Right ventricle myocardium inferior (tissue), 1 donor: ENCODE results near the gene PHKG1. TPM values are rescaled to one million over a fixed set of nuclear protein-coding genes. Genes with fewer than 3 reads are reported as not detected.
"Not testable (repeated sequence)": the region's sequence is repeated elsewhere in the genome, so short reads cannot be mapped to it uniquely, and the experiment has no call there.

Experiments used
- ATAC-seq: fragments of 200-7000 bp; cut with Tn5 transposase; one replicate; pipeline ENCODE4 v1.9.1; 2020; ENCODE audit warnings: mild to moderate bottlenecking, moderate library complexity
- DNase-seq: peaks from one replicate; pipeline ENCODE4 v3.0.0; 2021; ENCODE audit errors: missing footprints
- intact Hi-C: fragments of 100-400 bp; cut with DNase I; formaldehyde crosslinking; loops from one replicate; pipeline ENCODE4 v1.11.0; 2022
- total RNA-seq: library from RNA; stranded (reverse); fragmentation: NEBNext Ultra II Directional; extraction: Animal tissue kit (Norgen Biotek cat#: 25700); gene quantifications from one replicate; pipeline ENCODE4 v1.2.1, GENCODE V29; 2021
- donor health status: DM: no; HTN: yes; CAD: no; lungs with severe emphysema.

PHKG1 gene
- total RNA-seq, 1 donor from 2014 or later = 31.2 TPM

GRCh38 chr7:56051053-56051338 lies 41.8 kb downstream of the PHKG1 start:
- no peak for ATAC-seq
- intact Hi-C loops = loop anchor here (1.0 to 5.0 kb wide), 4 partner anchors 13 to 164 kb away; partner anchors contain the start of genes CHCHD2, SUMF2 and ZNF713
- DNase-seq = no peak

- ATAC-seq, intact Hi-C loops, DNase-seq: not testable (repeated sequence)
These were observed 44.0 kb downstream of the PHKG1 start for GRCh38 chr7:56048763-56049162.

- intact Hi-C loops = no loop called here
- ATAC-seq (no peak), DNase-seq (no peak)
These were observed 44.5 kb downstream of the PHKG1 start for GRCh38 chr7:56048245-56048644.

- intact Hi-C loops, DNase-seq, ATAC-seq: not testable (repeated sequence)
These were observed 45.2 kb downstream of the PHKG1 start for GRCh38 chr7:56047446-56048116.

GRCh38 chr7:56046721-56047445 lies 45.9 kb downstream of the PHKG1 start:
- intact Hi-C loops = no loop called here
- ATAC-seq (no peak), DNase-seq (no peak)

- ATAC-seq, intact Hi-C loops, DNase-seq: not testable (repeated sequence)
These were observed 47.0 kb downstream of the PHKG1 start for GRCh38 chr7:56045758-56046157.

- DNase-seq (no peak), ATAC-seq (no peak)
- intact Hi-C loops = no loop called here
These were observed 52.0 kb downstream of the PHKG1 start for GRCh38 chr7:56040730-56041129.

GRCh38 chr7:56033671-56034432 lies 58.9 kb downstream of the PHKG1 start:
- ATAC-seq = peak; percentile 78
- intact Hi-C loops = no loop called here

GRCh38 chr7:56032578-56032977 lies 60.2 kb downstream of the PHKG1 start:
- ATAC-seq, intact Hi-C loops, DNase-seq: not testable (repeated sequence)

More at GRCh38 chr7:56033671-56034432, 58.9 kb downstream of the PHKG1 start:
- DNase-seq = peak; percentile 75

- DNase-seq, ATAC-seq, intact Hi-C loops: not testable (repeated sequence)
These were observed 61.2 kb downstream of the PHKG1 start for GRCh38 chr7:56031556-56031955.

- intact Hi-C loops = no loop called here
- no peak for ATAC-seq
- DNase-seq = no peak
These were observed 62.4 kb downstream of the PHKG1 start for GRCh38 chr7:56030340-56030739.

Other genes with a start within 250 kb of the PHKG1 start
- not detected for gene SEPTIN14, start 230.2 kb downstream of the PHKG1 start, total RNA-seq
- 2.9 TPM for gene ZNF713, start 205.5 kb downstream of the PHKG1 start, total RNA-seq
- gene MRPS17, start 141.1 kb downstream of the PHKG1 start, total RNA-seq = 20.8 TPM
- gene NIPSNAP2, start 128.4 kb downstream of the PHKG1 start, total RNA-seq = 348 TPM
- gene PSPH, start 41.5 kb downstream of the PHKG1 start, total RNA-seq = 10.6 TPM
- 67.9 TPM for gene CCT6A, start 41.2 kb downstream of the PHKG1 start, total RNA-seq
- gene SUMF2, start 28.7 kb downstream of the PHKG1 start, total RNA-seq = 33.1 TPM
- gene CHCHD2, start 13.5 kb upstream of the PHKG1 start, total RNA-seq = 493 TPM
- not detected for gene NUPR2, start 23.5 kb upstream of the PHKG1 start, total RNA-seq